RWPE1 (cell line): Measurements from ENCODE around the gene TBCC.

Experiments used
- CTCF ChIA-PET: fragments of 350-600 bp; sonication (Branson Sonifier 250); formaldehyde crosslinking; extraction: SDS; loops from one replicate; lab custom pipeline; 2021; lab: Yijun Ruan, JAX
- POLR2A ChIA-PET: fragments of 400-600 bp; formaldehyde crosslinking; extraction: SDS; loops from one replicate; lab custom pipeline; 2020; ENCODE audit warnings: antibody characterized with exemption; ENCODE audit not compliant: low non-redundant PET; lab: Yijun Ruan, JAX
- DNase-seq: peaks from one replicate; pipeline ENCODE4 v3.0.0; 2012; ENCODE audit warnings: low spot score
- H3K27ac ChIP-seq: fragments of 450-650 bp; 2 replicates; pipeline ENCODE4 v1.5.1; 2017
- CTCF ChIP-seq: fragments of 450-650 bp; conservative IDR thresholded peaks from 2 replicates; pipeline ENCODE4 v1.5.1; 2017; ENCODE audit warnings: low read depth, mild to moderate bottlenecking

TBCC gene

DNA sequence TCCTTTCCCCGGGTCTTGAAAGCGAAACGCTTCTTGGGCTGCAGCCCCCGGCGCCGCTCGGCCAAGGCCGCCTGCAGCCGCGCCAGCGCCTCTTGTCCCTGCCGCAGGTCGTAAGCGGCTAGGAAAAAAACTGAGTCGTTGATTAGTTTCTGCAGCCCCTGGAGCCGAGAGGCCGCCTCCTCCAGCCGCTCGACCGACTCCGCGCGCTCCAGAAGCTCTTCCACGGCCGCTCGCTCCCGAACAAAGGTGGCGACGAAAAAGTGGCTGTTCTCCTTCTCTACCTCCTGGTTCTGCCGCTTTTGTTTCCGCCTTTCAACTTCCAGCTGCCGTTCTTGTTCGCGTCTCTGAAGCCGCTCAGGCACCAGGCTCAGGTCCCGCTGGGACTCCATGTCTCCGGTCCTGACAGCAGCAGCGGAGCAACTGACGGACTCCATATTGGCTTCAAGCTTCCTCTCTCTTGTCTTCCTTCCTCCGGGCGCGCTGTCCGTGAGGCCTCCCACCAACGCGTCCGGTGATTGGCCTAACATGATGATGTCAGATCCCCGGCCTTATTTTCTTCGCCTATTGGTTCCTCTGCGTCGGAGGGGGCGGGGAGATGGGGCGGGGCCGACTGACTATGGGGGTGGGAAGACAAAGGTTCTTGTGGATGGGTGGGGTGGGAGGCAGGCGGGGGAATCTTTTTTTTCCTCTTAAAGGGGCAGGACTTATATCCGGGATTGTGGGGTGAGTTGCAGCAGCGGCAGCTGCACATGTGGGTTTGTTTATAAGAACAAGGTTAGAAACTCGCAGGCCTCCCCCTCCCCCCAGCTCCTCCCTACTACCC lies at the start of gene TBCC:
Gene TBCC (minus strand): TSS at position 464 of the 823 bp plus-strand sequence. CDS start 30 bp downstream, at position 434.
- H3K27ac ChIP-seq, result peak within 1 kb of the TSS; percentile 100
- DNase-seq, result peak; percentile 100
- TF ChIP-seq CTCF, result no peak
- ChIA-PET CTCF (interaction anchor here (0.6 kb wide), 2 partner anchors 20 to 42 kb away, joined by 3 to 7 read pairs; no protein-coding TSS in a partner anchor), POLR2A (interaction anchor here (0.5 to 3.1 kb wide), 7 partner anchors 16 to 133 kb away, joined by 3 to 13 read pairs (median 4); partner anchors contain the start of genes BICRAL and RPL7L1)

DNA sequence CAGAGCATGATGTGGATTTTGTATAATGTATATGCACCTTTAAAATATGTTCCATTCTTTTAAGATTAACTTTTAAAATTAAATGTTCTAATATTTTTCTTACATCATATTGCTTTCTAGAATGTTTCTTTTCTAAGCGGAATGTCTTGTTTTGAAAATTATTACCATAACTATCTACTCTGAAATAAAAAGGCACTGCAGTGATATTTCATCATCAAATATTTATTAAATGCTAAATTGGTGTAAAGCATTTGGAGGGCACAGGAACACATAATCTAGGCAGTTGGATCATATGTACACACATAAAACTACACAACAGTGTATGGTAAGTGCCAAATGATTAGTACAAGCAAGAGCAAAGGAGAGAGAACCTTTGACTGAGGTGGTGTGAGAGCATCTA lies 49.7 kb upstream of the TBCC start:
- ChIA-PET CTCF (no interaction called here), POLR2A (no interaction called here)
- TF ChIP-seq CTCF, result no peak
- DNase-seq, result no peak
- no peak overlapping the region for H3K27ac ChIP-seq

DNA sequence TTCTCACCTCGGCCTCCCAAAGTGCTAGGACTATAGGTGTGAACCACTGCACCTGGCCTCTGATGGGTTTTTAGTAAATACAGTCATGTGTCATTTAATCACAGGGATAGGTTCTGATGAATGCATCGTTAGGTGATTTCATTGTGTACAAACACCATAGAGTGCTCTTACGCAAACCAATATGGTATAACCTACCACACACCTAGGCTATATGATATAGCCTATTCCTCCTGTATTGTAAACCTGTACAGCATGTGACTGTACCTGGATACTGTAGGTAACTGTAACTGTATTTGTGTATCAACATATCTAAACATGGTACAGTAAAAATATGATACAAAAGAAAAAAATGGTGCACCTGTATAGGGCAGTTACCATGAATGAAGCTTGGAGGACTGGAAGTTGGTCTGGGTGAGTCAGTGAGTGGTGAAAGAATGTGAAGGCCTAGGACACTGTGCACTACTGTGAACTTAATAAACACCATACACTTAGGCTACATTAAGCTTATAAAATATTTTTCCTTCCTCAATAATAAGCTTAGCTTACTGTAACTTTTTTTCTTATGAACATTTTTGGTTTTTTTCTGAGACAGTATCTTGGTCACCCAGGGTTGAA lies 45.9 kb upstream of the TBCC start:
- POLR2A ChIA-PET, result no interaction called here

DNA sequence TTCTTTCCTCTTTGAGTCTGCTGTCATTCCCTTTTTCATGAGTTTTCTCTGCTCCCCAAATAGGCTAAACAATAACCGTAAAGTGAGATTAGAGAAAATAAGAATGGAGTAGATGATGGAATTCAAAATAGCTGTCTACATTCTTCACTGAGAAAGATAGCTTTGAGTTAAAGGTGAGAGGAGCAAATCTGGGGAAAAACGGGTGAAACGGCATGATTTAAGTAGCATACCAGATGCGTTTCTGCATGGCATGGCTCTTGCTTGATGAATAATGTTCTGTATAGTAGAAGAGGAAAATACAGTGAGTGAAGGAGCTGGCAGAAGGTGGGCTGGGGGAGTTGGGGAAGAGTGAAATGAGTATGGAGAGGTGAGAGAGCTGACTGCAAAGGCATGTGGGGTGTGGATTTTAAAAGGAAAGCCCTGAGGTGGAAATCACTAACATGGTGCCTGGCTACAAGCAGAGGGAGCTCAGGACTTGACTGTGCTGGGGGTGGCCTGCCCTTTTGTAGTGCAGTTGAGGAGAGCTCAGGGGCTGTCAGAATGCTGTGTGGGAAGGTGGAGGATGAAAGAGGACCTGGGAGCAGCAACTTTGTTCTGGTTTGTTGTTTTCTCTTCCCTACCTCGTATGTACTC lies 44.8 kb upstream of the TBCC start:
- peak overlapping the region; percentile 60 for H3K27ac ChIP-seq
- no peak for TF ChIP-seq CTCF
- no peak for DNase-seq
- ChIA-PET POLR2A (no interaction called here), CTCF (no interaction called here)

More for the DNA sequence above, 45.9 kb upstream of the TBCC start:
- TF ChIP-seq CTCF, result no peak
- CTCF ChIA-PET, result no interaction called here
- DNase-seq, result no peak
- H3K27ac ChIP-seq, result no peak overlapping the region

DNA sequence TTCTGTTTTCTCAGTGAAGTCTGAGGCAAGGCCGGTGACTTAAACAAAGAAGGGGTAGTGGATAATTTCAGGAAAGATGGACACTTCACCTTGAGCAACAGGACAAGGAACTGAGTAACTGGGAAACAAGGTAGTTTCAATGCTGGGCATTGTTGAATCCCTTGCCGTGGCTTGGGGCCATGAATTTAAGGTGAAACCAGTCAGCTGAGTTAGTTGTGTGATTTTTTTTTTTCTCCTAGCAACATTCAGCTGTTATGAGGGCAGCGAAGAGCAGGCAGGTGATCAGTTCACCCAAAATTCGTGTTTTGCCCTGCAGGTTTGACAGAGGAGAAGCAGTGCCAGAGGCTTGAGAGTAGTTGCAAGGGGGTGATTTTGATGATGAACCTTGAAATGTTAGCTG lies 42.8 kb upstream of the TBCC start:
- TF ChIP-seq CTCF, result no peak
- DNase-seq, result no peak
- H3K27ac ChIP-seq, result no peak overlapping the region
- POLR2A ChIA-PET, result no interaction called here
- CTCF ChIA-PET, result no interaction called here

- POLR2A ChIA-PET, result no interaction called here
Observed at GRCh38 chr6:42787063-42787472, 41.2 kb upstream of the TBCC start.

More at GRCh38 chr6:42787063-42787472, 41.2 kb upstream of the TBCC start:
- CTCF ChIA-PET, result interaction anchor here (0.7 kb wide), 1 partner anchor 42 kb away, joined by 7 read pairs; no protein-coding TSS in a partner anchor
- DNase-seq, result no peak
- no peak overlapping the region for H3K27ac ChIP-seq
- no peak for TF ChIP-seq CTCF
